Measurements from ENCODE around the gene KLF8. TPM values are rescaled to one million over a fixed set of nuclear protein-coding genes. Genes with fewer than 3 reads are reported as not detected.

KLF8 gene
- total and polyA plus RNA-seq, 7 donors = 0.69 to 19.7 (median 9.1) TPM

- Histone ChIP-seq H3K27ac (no peak overlapping the region), H3K9me3 (no peaks in the 10 kb centered on the region), H3K4me3 (no peak overlapping the region), H3K4me1 (no peaks in the 10 kb centered on the region), H3K36me3 (no peaks in the 10 kb centered on the region), H3K27me3 (no peaks in the 10 kb centered on the region)
- TF ChIP-seq POLR2A (IDR thresholded peaks at IDR 0.05) (no peak), POLR2AphosphoS5 (IDR thresholded peaks at IDR 0.05) (no peak), EP300 (IDR thresholded peaks at IDR 0.05) (no peak), CTCF (IDR thresholded peaks at IDR 0.05) (no peak)
- intact Hi-C loops (cut with DNase I) = no loop called here
- WGBS, 2 donors = 67 to 88% methylated on average over 5 of the region's 5 CpGs
- no peak for DNase-seq
Measured at GRCh38 chrX:56221101-56221500, 11.1 kb upstream of the KLF8 start.

- no peak for DNase-seq
- Histone ChIP-seq H3K27ac (no peak overlapping the region), H3K27me3 (no peaks in the 10 kb centered on the region), H3K36me3 (no peaks in the 10 kb centered on the region), H3K4me1 (no peaks in the 10 kb centered on the region), H3K9me3 (no peaks in the 10 kb centered on the region), H3K4me3 (no peak overlapping the region)
- intact Hi-C loops (cut with DNase I) = no loop called here
- 93 to 95% methylated on average over 28 of the region's 28 CpGs for WGBS, 2 donors
- TF ChIP-seq POLR2A (IDR thresholded peaks at IDR 0.05) (no peak), EP300 (IDR thresholded peaks at IDR 0.05) (no peak), CTCF (IDR thresholded peaks at IDR 0.05) (no peak), POLR2AphosphoS5 (IDR thresholded peaks at IDR 0.05) (no peak)
Measured at GRCh38 chrX:56222473-56223000, 9.6 kb upstream of the KLF8 start.

- intact Hi-C loops (cut with DNase I) = no loop called here
- H3K9me3 ChIP-seq = no peaks in the 10 kb centered on the region
- no peak overlapping the region for H3K4me3 ChIP-seq
- no peak for DNase-seq
- H3K27ac ChIP-seq = no peak overlapping the region
- H3K4me1 ChIP-seq = no peaks in the 10 kb centered on the region
- TF ChIP-seq POLR2AphosphoS5 (IDR thresholded peaks at IDR 0.05) = no peak
- TF ChIP-seq EP300 (IDR thresholded peaks at IDR 0.05) = no peak
- TF ChIP-seq CTCF (IDR thresholded peaks at IDR 0.05) = no peak
- no peak for TF ChIP-seq POLR2A (IDR thresholded peaks at IDR 0.05)
- no peaks in the 10 kb centered on the region for H3K36me3 ChIP-seq
- H3K27me3 ChIP-seq = no peaks in the 10 kb centered on the region
- 58 to 85% methylated on average over 1 of the region's 1 CpG for WGBS, 2 donors
Measured at GRCh38 chrX:56226980-56227379, 5.2 kb upstream of the KLF8 start.

- intact Hi-C loops (cut with DNase I) = no loop called here
- no peak for DNase-seq
- H3K9me3 ChIP-seq = no peaks in the 10 kb centered on the region
- no peak for TF ChIP-seq POLR2AphosphoS5 (IDR thresholded peaks at IDR 0.05)
- no peak for TF ChIP-seq POLR2A (IDR thresholded peaks at IDR 0.05)
- TF ChIP-seq CTCF (IDR thresholded peaks at IDR 0.05) = no peak
- no peak for TF ChIP-seq EP300 (IDR thresholded peaks at IDR 0.05)
- H3K36me3 ChIP-seq = no peaks in the 10 kb centered on the region
- H3K27ac ChIP-seq = peak overlapping the region in 1 of 4 donors; percentile 12
- H3K27me3 ChIP-seq = no peaks in the 10 kb centered on the region
- 7 to 41% methylated on average over 2 of the region's 2 CpGs for WGBS, 2 donors
- H3K4me1 ChIP-seq = no peaks in the 10 kb centered on the region
- H3K4me3 ChIP-seq = no peak overlapping the region
Measured at GRCh38 chrX:56228914-56229313, 3.2 kb upstream of the KLF8 start.

- Histone ChIP-seq H3K4me3 (peak overlapping the region; percentile 34 to 56 (median 52)), H3K9me3 (no peaks in the 10 kb centered on the region), H3K27me3 (no peaks in the 10 kb centered on the region), H3K4me1 (peaks cover 0 to 10% (median 0%) of the 10 kb centered on the region in 4 donors), H3K27ac (peak overlapping the region; percentile 83 to 87 (median 84)), H3K36me3 (no peaks in the 10 kb centered on the region)
- no peak for TF ChIP-seq EP300 (IDR thresholded peaks at IDR 0.05)
- TF ChIP-seq CTCF (IDR thresholded peaks at IDR 0.05) = no peak
- no peak for TF ChIP-seq POLR2A (IDR thresholded peaks at IDR 0.05)
- TF ChIP-seq POLR2AphosphoS5 (IDR thresholded peaks at IDR 0.05) = no peak
- no peak for DNase-seq
- intact Hi-C loops (cut with DNase I) = loop anchor here (10.0 kb wide), 1 partner anchor 1363 kb away; the partner anchor contains the start of gene ZXDB
- 53 to 58% methylated on average over 10 of the region's 10 CpGs for WGBS, 2 donors
Measured at GRCh38 chrX:56231537-56232090, 542 bp upstream of the KLF8 start.

Measured in sigmoid colon (tissue), 7 donors.